A549 (cell line): ENCODE measurements around the gene MOXD1. TPM values are rescaled to one million over a fixed set of nuclear protein-coding genes. Genes with fewer than 3 reads are reported as not detected.

Experiments
- ATAC-seq, 2 experiments: fragments of 200-7000 bp in 1 of 2; fragments of >200 bp in 1 of 2; cut with Nextera tagmentation in 1 of 2; cut with Tn5 transposase in 1 of 2; 3 replicates each; pipeline versions ENCODE4 v1.8.0 to v1.9.1; 2018 to 2020; ENCODE audit warnings: mild to moderate bottlenecking in 1 of 2, moderate library complexity in 1 of 2
- CTCF ChIA-PET: fragments of 300-600 bp; sonication (Branson Sonifier 250); formaldehyde crosslinking; extraction: SDS; loops from one replicate; lab custom pipeline; 2021; ENCODE audit warnings: antibody characterized with exemption, inconsistent platforms; lab: Yijun Ruan, JAX
- POLR2A ChIA-PET: fragments of 350-600 bp; formaldehyde crosslinking; extraction: SDS; loops from one replicate; lab custom pipeline; 2021; ENCODE audit warnings: antibody characterized with exemption, inconsistent platforms; lab: Yijun Ruan, JAX
- DNase-seq, 2 experiments: peaks; one replicate each; pipeline versions ENCODE4 v3.0.0 to v3.0.0-alpha.2; 2011 to 2016; ENCODE audit warnings: low read depth in 1 of 2, low spot score in 1 of 2
- FAIRE-seq: peaks from 2 replicates; lab custom pipeline; 2011; peaks lifted over from hg19 to GRCh38; lab: Jason Lieb, UNC
- H3K27ac ChIP-seq, 2 experiments: fragments of >200 bp; sonication (Bioruptor Twin); formaldehyde crosslinking; 3 replicates each; pipeline ENCODE4 v1.5.1; 2016 to 2017
- H3K4me1 ChIP-seq: fragments of >200 bp; sonication (Bioruptor Twin); formaldehyde crosslinking; 3 replicates; pipeline ENCODE4 v1.6.1; 2016
- H3K4me2 ChIP-seq: fragments of >200 bp; sonication (Bioruptor Twin); formaldehyde crosslinking; 3 replicates; pipeline ENCODE4 v1.6.1; 2016
- H3K4me3 ChIP-seq: fragments of >200 bp; sonication (Bioruptor Twin); formaldehyde crosslinking; 3 replicates; pipeline ENCODE4 v1.5.1; 2016
- H3K9me3 ChIP-seq: fragments of >200 bp; sonication (Bioruptor Twin); formaldehyde crosslinking; 3 replicates; pipeline ENCODE4 v1.6.1; 2016
- CBX2 ChIP-seq: fragments of 200-600 bp; sonication (generic); IDR thresholded peaks from 2 replicates; pipeline ENCODE4 v1.6.1; 2016; ENCODE audit warnings: low read depth, mild to moderate bottlenecking, borderline replicate concordance
- CBX8 ChIP-seq: fragments of 200-600 bp; sonication (generic); IDR thresholded peaks from 2 replicates; pipeline ENCODE4 v1.6.1; 2016
- EHMT2 ChIP-seq: fragments of 200-600 bp; sonication (generic); IDR thresholded peaks from 2 replicates; pipeline ENCODE4 v1.6.1; 2016; ENCODE audit warnings: antibody characterized with exemption, low read depth, mild to moderate bottlenecking, moderate library complexity
- GATA3 ChIP-seq: IDR thresholded peaks from 2 replicates; pipeline ENCODE4 v1.6.1; 2012; ENCODE audit warnings: borderline replicate concordance
- HMGXB4 ChIP-seq: fragments of 250-450 bp; sonication (Bioruptor Pico); IDR thresholded peaks from 2 replicates; pipeline ENCODE4 v1.5.0; 2021; ENCODE audit warnings: mild to moderate bottlenecking, moderate library complexity, borderline replicate concordance
- HOXB5 ChIP-seq: fragments of 250-450 bp; sonication (Bioruptor Pico); IDR thresholded peaks from 2 replicates; pipeline ENCODE4 v1.5.0; 2020; ENCODE audit warnings: mild to moderate bottlenecking, moderate library complexity
- JUNB ChIP-seq: fragments of >200 bp; sonication (Bioruptor Twin); formaldehyde crosslinking; IDR thresholded peaks from 2 replicates; pipeline ENCODE4 v1.6.1; 2016
- KDM1A ChIP-seq: fragments of 200-600 bp; sonication (generic); IDR thresholded peaks from 2 replicates; pipeline ENCODE4 v1.6.1; 2016; ENCODE audit warnings: low read depth, mild to moderate bottlenecking
- MAZ ChIP-seq: fragments of 150-350 bp; IDR thresholded peaks from 2 replicates; pipeline ENCODE4 v1.6.1; 2014; ENCODE audit warnings: antibody characterized with exemption, low read depth, low read length, borderline replicate concordance
- MYC ChIP-seq: IDR thresholded peaks from 2 replicates; pipeline ENCODE4 v1.6.1; 2012; ENCODE audit warnings: mild to moderate bottlenecking, inconsistent platforms, low read length, improper control_type of control experiment, borderline replicate concordance
- NR3C1 ChIP-seq: fragments of >200 bp; sonication (Bioruptor Twin); formaldehyde crosslinking; IDR thresholded peaks from 3 replicates; pipeline ENCODE4 v1.6.1; 2017
- PHF8 ChIP-seq: fragments of 200-600 bp; sonication (generic); IDR thresholded peaks from 2 replicates; pipeline ENCODE4 v1.6.1; 2016; ENCODE audit warnings: low read depth, mild to moderate bottlenecking, antibody characterized with exemption, moderate library complexity, borderline replicate concordance
- POLR2A ChIP-seq: IDR thresholded peaks from 2 replicates; pipeline ENCODE4 v1.6.1; 2012; ENCODE audit warnings: mild to moderate bottlenecking, low read length
- POLR2AphosphoS2 ChIP-seq: conservative IDR thresholded peaks from 2 replicates; pipeline ENCODE4 v1.6.1; 2012; ENCODE audit warnings: low read length, improper control_type of control experiment, inconsistent platforms
- RAD21 ChIP-seq, 2 experiments: fragments of >200 bp in 1 of 2; sonication (Bioruptor Twin) in 1 of 2; formaldehyde crosslinking in 1 of 2; IDR thresholded peaks in 1 of 2; conservative IDR thresholded peaks in 1 of 2; 2 replicates in 1 of 2; 3 replicates in 1 of 2; pipeline ENCODE4 v1.6.1; 2012 to 2018; ENCODE audit warnings: inconsistent platforms in 1 of 2
- RFX5 ChIP-seq: fragments of 450-650 bp; IDR thresholded peaks from 2 replicates; pipeline ENCODE4 v1.7.1; 2014; ENCODE audit warnings: antibody characterized with exemption, mild to moderate bottlenecking, moderate library complexity
- SREBF2 ChIP-seq: fragments of 450-650 bp; IDR thresholded peaks from 2 replicates; pipeline ENCODE4 v1.6.1; 2014; ENCODE audit warnings: mild to moderate bottlenecking, moderate library complexity
- ZSCAN20 ChIP-seq: fragments of 250-450 bp; sonication (Bioruptor Pico); IDR thresholded peaks from 2 replicates; pipeline ENCODE4 v1.8.0; 2022; ENCODE audit warnings: mild to moderate bottlenecking, moderate library complexity
- WGBS: methylation state at CpG from one replicate; pipeline ENCODE4 v1.1.6; 2017; ENCODE audit errors: missing lambda C conversion rate; 5-methylcytosine and 5-hydroxymethylcytosine counted together
- polyA plus RNA-seq, 4 experiments: library from polyadenylated mRNA; depleted of rRNA in 3 of 4; stranded (reverse); fragments of >200 nt; fragmentation: RNase III in 1 of 4; extraction: RNeasy Plus Mini Kit Qiagen cat#74134 plus additional on column Dnase treatment in 1 of 4; gene quantifications; 2 replicates in 3 of 4; 3 replicates in 1 of 4; pipeline ENCODE4 v1.2.3, GENCODE V29; 2011 to 2017

MOXD1 gene
- polyA plus RNA-seq, 2 of the 4 experiments (the other 2 are of a cell fraction), result 1.4 to 2.4 TPM

- Histone ChIP-seq H3K4me2 (no peak overlapping the region), H3K9me3 (no peaks in the 10 kb centered on the region; the same call in 2 of the 3 replicates), H3K4me1 (no peaks in the 10 kb centered on the region), H3K4me3 (no peak overlapping the region), H3K27ac (no peak overlapping the region)
- ChIA-PET POLR2A (no interaction called here), CTCF (no interaction called here)
- FAIRE-seq, result no peak
- no peak for DNase-seq
- no peak for ATAC-seq
- TF ChIP-seq RFX5, result no peak
Measured at GRCh38 chr6:132251711-132252110, 149.6 kb downstream of the MOXD1 start.

DNA sequence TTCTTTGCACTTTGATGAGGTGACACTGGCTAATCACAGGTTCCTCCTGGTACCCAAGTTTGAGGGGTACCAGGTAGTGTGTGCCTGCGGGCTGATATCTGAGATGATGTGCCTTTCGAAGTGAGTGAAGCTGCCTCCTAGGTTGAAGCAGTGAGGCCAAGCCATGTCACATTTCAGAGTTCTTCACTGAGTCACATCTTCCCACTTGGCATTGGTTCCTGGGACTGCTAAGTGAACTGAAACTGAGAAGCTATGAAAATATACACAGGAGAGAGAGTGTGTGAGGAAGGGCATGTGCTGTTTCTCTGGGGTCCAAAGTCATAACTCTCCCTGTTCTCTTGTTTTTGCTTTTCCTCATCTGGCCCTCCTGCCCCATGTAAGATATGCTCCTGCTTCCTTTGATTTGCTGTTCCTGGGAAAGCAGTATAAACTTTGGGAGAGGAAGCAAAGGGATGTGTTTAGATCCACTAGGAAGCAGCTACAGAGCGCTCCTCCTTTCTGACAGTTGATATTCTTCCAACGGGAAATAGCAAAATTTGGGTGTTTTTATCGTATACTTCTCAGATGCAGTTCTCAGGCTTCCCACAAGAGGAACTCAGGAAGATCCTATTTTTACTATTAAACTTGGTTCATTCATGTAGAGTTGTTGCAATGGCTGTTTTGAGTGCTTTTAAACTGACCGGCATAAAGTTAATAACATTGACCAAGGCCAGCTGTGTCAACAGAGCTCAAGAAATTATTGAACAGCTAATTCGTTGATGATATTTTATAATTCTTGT is 153.7 kb downstream of the MOXD1 start:
- ChIA-PET CTCF (interaction anchor here (1.0 to 1.2 kb wide), 2 partner anchors 32 to 323 kb away, joined by 4 to 6 read pairs; no protein-coding TSS in a partner anchor), POLR2A (no interaction called here)
- Histone ChIP-seq H3K4me2 (no peak overlapping the region), H3K9me3 (no peaks in the 10 kb centered on the region; the same call in 2 of the 3 replicates), H3K4me1 (no peaks in the 10 kb centered on the region), H3K27ac (no peak overlapping the region), H3K4me3 (no peak overlapping the region)
- ATAC-seq (no peak), FAIRE-seq (no peak), DNase-seq (no peak)
- TF ChIP-seq PHF8, result no peak
- TF ChIP-seq HOXB5, result no peak
- no peak for TF ChIP-seq MAZ
- no peak for TF ChIP-seq GATA3
- WGBS, result 63% methylated on average over 6 of the region's 7 CpGs

GRCh38 chr6:132246632-132247270 is 154.5 kb downstream of the MOXD1 start:
- FAIRE-seq, result no peak
- no peak for ATAC-seq
- ChIA-PET CTCF (interaction anchor here (1.4 kb wide), 1 partner anchor 33 kb away, joined by 4 read pairs; no protein-coding TSS in a partner anchor), POLR2A (no interaction called here)
- no peaks in the 10 kb centered on the region for H3K4me1 ChIP-seq
- no peak for DNase-seq
- TF ChIP-seq NR3C1, result no peak
- TF ChIP-seq SREBF2, result no peak
- no peak for TF ChIP-seq JUNB
- no peak for TF ChIP-seq MAZ
- no peak for TF ChIP-seq CBX2
- WGBS, result 75% methylated on average over 16 of the region's 16 CpGs
- H3K4me3 ChIP-seq, result no peak overlapping the region
- no peak overlapping the region for H3K4me2 ChIP-seq
- H3K9me3 ChIP-seq, result no peaks in the 10 kb centered on the region
- no peak overlapping the region for H3K27ac ChIP-seq

DNA sequence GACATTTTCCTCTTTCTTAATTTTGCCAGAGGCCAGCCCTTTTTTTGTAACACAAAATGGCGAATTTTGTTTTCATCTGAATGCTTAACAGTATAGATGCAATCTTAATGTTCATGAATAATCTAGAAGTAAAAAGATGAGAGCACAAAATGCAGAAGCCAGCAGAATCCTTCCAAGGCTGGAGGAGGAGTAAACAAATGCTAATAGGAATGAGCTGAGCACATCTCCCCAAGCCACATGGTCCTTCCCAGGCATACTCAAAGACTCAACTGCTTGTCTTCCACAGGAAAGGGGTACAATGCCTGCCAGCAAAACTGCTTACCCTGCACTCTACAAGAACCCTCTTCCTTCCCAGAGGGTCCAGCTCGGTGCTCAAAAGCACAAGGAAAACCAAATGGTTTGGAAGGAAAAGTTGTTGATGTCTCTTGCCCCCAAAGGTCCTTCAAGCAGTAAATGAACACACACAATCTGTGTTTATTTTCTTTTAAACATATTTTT is 155.1 kb downstream of the MOXD1 start:
- POLR2A ChIA-PET, result no interaction called here

More for the DNA sequence above, 155.1 kb downstream of the MOXD1 start:
- no peak overlapping the region for H3K27ac ChIP-seq
- no peak for ATAC-seq
- H3K4me1 ChIP-seq, result no peaks in the 10 kb centered on the region
- CTCF ChIA-PET, result interaction anchor here (1.4 kb wide), 1 partner anchor 34 kb away, joined by 4 read pairs; no protein-coding TSS in a partner anchor
- H3K9me3 ChIP-seq, result no peaks in the 10 kb centered on the region
- TF ChIP-seq HMGXB4 (CRISPR knock-in tag) (no peak), KDM1A (no peak), EHMT2 (no peak), HOXB5 (no peak), ZSCAN20 (CRISPR knock-in tag) (no peak), RAD21 (conservative IDR thresholded peaks at IDR 0.05 in 1 of 2, IDR thresholded peaks at IDR 0.05 in 1 of 2) (no peak), POLR2A (no peak), POLR2AphosphoS2 (no peak), CBX8 (no peak), MYC (no peak)
- WGBS, result 7% methylated on average over 2 of the region's 2 CpGs
- no peak for DNase-seq
- H3K4me3 ChIP-seq, result no peak overlapping the region
- no peak overlapping the region for H3K4me2 ChIP-seq
- no peak for FAIRE-seq

Other genes with a start within 250 kb of the MOXD1 start
- 22.8 and 29.5 TPM in 2 replicates for gene STX7, start 111.6 kb upstream of the MOXD1 start, polyA plus RNA-seq (2011; rRNA removed)
- 18.4 to 19.8 TPM (median 19.2 TPM) in 3 replicates for gene STX7, start 111.6 kb upstream of the MOXD1 start, polyA plus RNA-seq (2017; fragmentation: RNase III; extraction: RNeasy Plus Mini Kit Qiagen cat#74134 plus additional on column Dnase treatment)
- not detected in 2 replicates for gene TAAR9, start 136.8 kb upstream of the MOXD1 start, polyA plus RNA-seq (2011; rRNA removed)
- gene TAAR9, start 136.8 kb upstream of the MOXD1 start, polyA plus RNA-seq (2017; fragmentation: RNase III; extraction: RNeasy Plus Mini Kit Qiagen cat#74134 plus additional on column Dnase treatment), result not detected in 3 replicates
- gene TAAR8, start 151.2 kb upstream of the MOXD1 start, polyA plus RNA-seq (2011; rRNA removed), result not detected in 2 replicates
- gene TAAR8, start 151.2 kb upstream of the MOXD1 start, polyA plus RNA-seq (2017; fragmentation: RNase III; extraction: RNeasy Plus Mini Kit Qiagen cat#74134 plus additional on column Dnase treatment), result not detected in 3 replicates
- not detected in 2 replicates for gene TAAR6, start 168.8 kb upstream of the MOXD1 start, polyA plus RNA-seq (2011; rRNA removed)
- gene TAAR6, start 168.8 kb upstream of the MOXD1 start, polyA plus RNA-seq (2017; fragmentation: RNase III; extraction: RNeasy Plus Mini Kit Qiagen cat#74134 plus additional on column Dnase treatment), result not detected in 3 replicates
- not detected in 2 replicates for gene TAAR5, start 188.3 kb upstream of the MOXD1 start, polyA plus RNA-seq (2011; rRNA removed)
- not detected in 3 replicates for gene TAAR5, start 188.3 kb upstream of the MOXD1 start, polyA plus RNA-seq (2017; fragmentation: RNase III; extraction: RNeasy Plus Mini Kit Qiagen cat#74134 plus additional on column Dnase treatment)
- not detected in 2 replicates for gene TAAR2, start 222.8 kb upstream of the MOXD1 start, polyA plus RNA-seq (2011; rRNA removed)
- gene TAAR2, start 222.8 kb upstream of the MOXD1 start, polyA plus RNA-seq (2017; fragmentation: RNase III; extraction: RNeasy Plus Mini Kit Qiagen cat#74134 plus additional on column Dnase treatment), result not detected in 3 replicates